ENCODE data around the gene SORBS1. TPM values are rescaled to one million over a fixed set of nuclear protein-coding genes. Genes with fewer than 3 reads are reported as not detected.

SORBS1 gene
- total and polyA plus RNA-seq, 9 of the 15 experiments (the other 6 are each of a cell fraction or from before 2014, with no cell fraction given): 2.0 to 13.3 (median 6.5) TPM

- TF ChIP-seq SMAD4 (CRISPR knock-in tag; conservative IDR thresholded peaks at IDR 0.05): peak; percentile 70; the same call in 1 of the 2 replicates
- no peak for TF ChIP-seq ZNF431 (CRISPR knock-in tag; IDR thresholded peaks at IDR 0.05)
- peak; percentile 77 for TF ChIP-seq POLR2G (IDR thresholded peaks at IDR 0.05; ENCODE audit: low read depth, low read length)
- no peak for TF ChIP-seq ARID3B (CRISPR knock-in tag; IDR thresholded peaks at IDR 0.05; ENCODE audit: borderline replicate concordance)
- no peak for TF ChIP-seq ZHX1 (conservative IDR thresholded peaks at IDR 0.05; ENCODE audit: low read length)
Observed at GRCh38 chr10:95295031-95295755, 266.0 kb downstream of the SORBS1 start (continued).
